Parathyroid adenoma (tissue), 2 donors: ENCODE measurements around the gene SKAP1.

Experiments
- H2AFZ ChIP-seq: fragments of 300-600 bp; sonication (generic); one replicate; pipeline ENCODE4 v1.7.0; 2017; ENCODE audit warnings: antibody characterized with exemption, mild to moderate bottlenecking
- H3K27ac ChIP-seq: fragments of 300-600 bp; sonication (generic); one replicate; pipeline ENCODE4 v1.7.0; 2017
- H3K27me3 ChIP-seq: fragments of 300-600 bp; sonication (generic); one replicate; pipeline ENCODE4 v1.7.0; 2017; ENCODE audit warnings: low read length; ENCODE audit not compliant: control insufficient read depth, insufficient read depth
- H3K36me3 ChIP-seq: fragments of 300-600 bp; sonication (generic); one replicate; pipeline ENCODE4 v1.7.0; 2017; ENCODE audit warnings: low read length; ENCODE audit not compliant: control insufficient read depth, insufficient read depth
- H3K4me1 ChIP-seq: fragments of 300-600 bp; sonication (generic); one replicate; pipeline ENCODE4 v1.7.0; 2017; ENCODE audit warnings: control low read depth
- H3K4me2 ChIP-seq: fragments of 300-600 bp; sonication (generic); one replicate; pipeline ENCODE4 v1.7.0; 2017; ENCODE audit warnings: low read length
- H3K4me3 ChIP-seq: fragments of 300-600 bp; sonication (generic); one replicate; pipeline ENCODE4 v1.7.0; 2017; ENCODE audit warnings: low read depth, low read length
- H3K79me2 ChIP-seq: fragments of 300-600 bp; sonication (generic); one replicate; pipeline ENCODE4 v1.7.0; 2017; ENCODE audit warnings: control low read depth
- H3K9ac ChIP-seq: fragments of 300-600 bp; sonication (generic); one replicate; pipeline ENCODE4 v1.7.0; 2017; ENCODE audit warnings: mild to moderate bottlenecking
- H3K9me3 ChIP-seq: fragments of 300-600 bp; sonication (generic); one replicate; pipeline ENCODE4 v1.7.0; 2017; ENCODE audit warnings: low read length; ENCODE audit not compliant: control insufficient read depth
- TF ChIP-seq, protein P1 (sequence below): fragments of 300-600 bp; sonication (generic); IDR thresholded peaks from one replicate; pipeline ENCODE4 v1.7.0; 2017; ENCODE audit warnings: antibody characterized with exemption, mild to moderate bottlenecking
- donor health status: primary hyperparathyroidism.

Gene SKAP1

DNA sequence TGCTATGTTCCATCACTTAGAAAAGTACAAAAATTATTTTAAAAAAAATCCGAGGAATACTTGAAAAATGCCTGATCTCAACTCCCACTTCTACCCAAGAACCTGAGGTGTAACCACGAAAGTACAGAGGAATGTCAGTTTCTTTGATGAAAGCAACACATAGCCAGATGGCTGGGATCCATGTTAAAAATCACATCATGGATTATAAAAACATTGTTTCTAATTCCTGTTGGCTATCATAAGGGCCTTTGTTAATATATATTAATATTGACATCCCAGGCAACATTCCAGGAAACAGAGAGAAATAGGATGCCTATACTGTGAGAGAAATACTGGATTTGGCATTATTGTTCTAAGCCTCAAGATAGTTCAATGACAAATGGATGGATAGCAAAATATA is 115.3 kb downstream of the SKAP1 start:
- Histone ChIP-seq H3K4me1 (no peaks in the 10 kb centered on the region), H3K4me2 (no peak overlapping the region), H3K79me2 (no peaks in the 10 kb centered on the region), H3K9ac (no peak overlapping the region), H3K4me3 (no peak overlapping the region), H3K36me3 (no peaks in the 10 kb centered on the region), H2AFZ (no peak overlapping the region), H3K27ac (no peak overlapping the region), H3K9me3 (no peaks in the 10 kb centered on the region), H3K27me3 (no peaks in the 10 kb centered on the region)
- TF ChIP-seq, protein P1, sequence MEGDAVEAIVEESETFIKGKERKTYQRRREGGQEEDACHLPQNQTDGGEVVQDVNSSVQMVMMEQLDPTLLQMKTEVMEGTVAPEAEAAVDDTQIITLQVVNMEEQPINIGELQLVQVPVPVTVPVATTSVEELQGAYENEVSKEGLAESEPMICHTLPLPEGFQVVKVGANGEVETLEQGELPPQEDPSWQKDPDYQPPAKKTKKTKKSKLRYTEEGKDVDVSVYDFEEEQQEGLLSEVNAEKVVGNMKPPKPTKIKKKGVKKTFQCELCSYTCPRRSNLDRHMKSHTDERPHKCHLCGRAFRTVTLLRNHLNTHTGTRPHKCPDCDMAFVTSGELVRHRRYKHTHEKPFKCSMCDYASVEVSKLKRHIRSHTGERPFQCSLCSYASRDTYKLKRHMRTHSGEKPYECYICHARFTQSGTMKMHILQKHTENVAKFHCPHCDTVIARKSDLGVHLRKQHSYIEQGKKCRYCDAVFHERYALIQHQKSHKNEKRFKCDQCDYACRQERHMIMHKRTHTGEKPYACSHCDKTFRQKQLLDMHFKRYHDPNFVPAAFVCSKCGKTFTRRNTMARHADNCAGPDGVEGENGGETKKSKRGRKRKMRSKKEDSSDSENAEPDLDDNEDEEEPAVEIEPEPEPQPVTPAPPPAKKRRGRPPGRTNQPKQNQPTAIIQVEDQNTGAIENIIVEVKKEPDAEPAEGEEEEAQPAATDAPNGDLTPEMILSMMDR, result no peak

DNA sequence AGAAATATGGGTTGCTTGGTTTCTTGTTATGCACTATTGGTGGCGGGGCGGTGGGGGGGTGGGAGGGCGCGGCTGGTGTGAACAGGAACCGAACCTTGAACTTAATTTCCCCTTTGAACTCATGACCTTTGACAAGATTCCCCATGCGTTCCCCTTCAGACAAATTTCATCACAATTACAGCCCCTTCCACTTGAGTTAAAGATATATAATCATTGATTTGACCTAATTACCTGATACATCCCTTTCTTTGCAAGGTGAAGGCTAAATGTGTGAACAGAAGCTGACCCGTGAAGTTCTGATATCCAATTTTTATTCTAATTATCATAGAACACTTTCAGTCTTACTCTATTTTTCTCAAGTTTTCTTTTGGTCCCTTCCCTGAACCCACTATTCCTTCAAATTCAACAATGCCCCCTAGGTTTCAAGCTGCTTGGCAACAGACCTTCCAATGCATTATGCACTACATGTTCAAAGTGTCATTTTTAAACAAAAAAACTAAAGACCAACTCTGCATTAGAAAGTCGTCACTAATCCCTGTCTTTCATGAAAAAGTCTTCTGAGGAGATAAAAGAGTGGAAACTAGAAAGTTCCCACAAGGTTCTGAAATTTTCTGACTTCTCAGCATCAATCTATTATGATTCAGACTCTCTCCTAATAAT is 116.8 kb downstream of the SKAP1 start:
- H3K27me3 ChIP-seq, result no peaks in the 10 kb centered on the region
- H2AFZ ChIP-seq, result no peak overlapping the region
- no peaks in the 10 kb centered on the region for H3K4me1 ChIP-seq
- H3K4me3 ChIP-seq, result no peak overlapping the region
- H3K9ac ChIP-seq, result no peak overlapping the region
- no peak overlapping the region for H3K4me2 ChIP-seq
- no peaks in the 10 kb centered on the region for H3K79me2 ChIP-seq
- H3K36me3 ChIP-seq, result no peaks in the 10 kb centered on the region
- no peaks in the 10 kb centered on the region for H3K9me3 ChIP-seq
- TF ChIP-seq, protein P1, result no peak
- H3K27ac ChIP-seq, result no peak overlapping the region

DNA sequence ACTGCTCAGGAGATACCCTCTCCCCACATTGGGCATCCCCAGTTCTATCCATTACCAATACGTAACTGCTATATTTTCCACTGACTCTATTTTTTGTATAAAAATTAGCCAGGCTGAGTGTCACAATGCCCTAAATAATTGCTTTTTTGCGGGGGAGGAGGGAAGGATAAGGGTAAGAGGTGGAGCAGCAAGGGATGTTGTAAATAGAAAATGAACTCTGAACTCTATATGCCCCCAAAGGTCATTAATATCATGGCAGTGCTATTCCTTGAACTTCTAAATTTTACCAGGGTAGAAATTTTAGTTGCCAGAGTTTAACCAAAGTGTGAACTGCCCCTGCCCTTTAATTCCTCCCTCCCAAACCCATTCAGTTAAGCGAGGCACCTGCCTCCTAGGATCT is 118.7 kb downstream of the SKAP1 start:
- Histone ChIP-seq H2AFZ (no peak overlapping the region), H3K4me3 (no peak overlapping the region), H3K4me1 (no peaks in the 10 kb centered on the region), H3K36me3 (no peaks in the 10 kb centered on the region), H3K9ac (no peak overlapping the region), H3K79me2 (no peaks in the 10 kb centered on the region), H3K4me2 (no peak overlapping the region), H3K27me3 (no peaks in the 10 kb centered on the region), H3K27ac (no peak overlapping the region), H3K9me3 (no peaks in the 10 kb centered on the region)
- TF ChIP-seq, protein P1, result no peak

DNA sequence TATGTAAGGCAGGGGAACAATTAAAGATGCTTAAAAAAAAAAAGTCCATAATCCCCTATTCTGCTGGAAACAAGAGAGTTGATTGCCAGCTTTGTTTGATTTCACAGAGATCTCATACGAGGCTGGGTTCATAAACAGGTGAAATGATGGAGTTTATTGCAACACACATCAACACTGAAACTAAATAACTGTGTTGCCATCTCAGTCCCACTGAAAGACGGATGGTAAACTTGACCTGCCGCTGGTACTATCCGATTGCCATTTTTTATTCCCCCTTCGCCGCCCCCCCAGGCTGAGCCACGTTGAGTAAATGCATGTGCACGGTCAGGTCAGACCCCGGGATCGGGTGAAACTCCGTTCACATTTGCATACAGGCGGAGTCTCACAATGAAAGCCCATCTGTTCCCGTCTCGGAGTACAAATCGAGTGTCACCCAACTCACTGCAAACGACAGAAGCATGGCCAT is 119.2 kb downstream of the SKAP1 start:
- no peaks in the 10 kb centered on the region for H3K4me1 ChIP-seq
- no peaks in the 10 kb centered on the region for H3K9me3 ChIP-seq
- no peak overlapping the region for H3K4me3 ChIP-seq
- no peaks in the 10 kb centered on the region for H3K79me2 ChIP-seq
- no peak overlapping the region for H3K27ac ChIP-seq
- no peak overlapping the region for H2AFZ ChIP-seq
- no peak overlapping the region for H3K9ac ChIP-seq
- no peaks in the 10 kb centered on the region for H3K36me3 ChIP-seq
- TF ChIP-seq, protein P1, result no peak
- no peaks in the 10 kb centered on the region for H3K27me3 ChIP-seq
- H3K4me2 ChIP-seq, result no peak overlapping the region

DNA sequence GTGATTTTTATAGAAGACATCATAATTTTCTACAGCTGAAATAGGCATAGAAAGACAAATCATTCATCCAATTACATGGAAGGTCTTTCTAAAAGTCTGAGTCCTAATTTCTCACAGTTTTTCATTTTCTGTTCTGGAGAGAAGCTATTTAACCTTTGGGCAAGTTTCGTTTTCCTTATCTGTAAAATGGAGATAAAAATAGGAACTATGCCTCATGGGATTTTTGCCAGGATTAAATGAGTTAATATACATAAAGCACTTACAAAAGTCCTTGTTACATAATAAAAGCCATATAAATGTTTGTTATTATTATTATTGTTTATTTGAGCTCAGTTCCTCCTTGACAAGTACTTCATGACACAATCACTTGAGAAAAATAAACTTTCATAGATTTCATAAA is 121.4 kb downstream of the SKAP1 start:
- Histone ChIP-seq H3K27me3 (no peaks in the 10 kb centered on the region), H3K79me2 (no peaks in the 10 kb centered on the region), H3K9me3 (no peaks in the 10 kb centered on the region), H3K9ac (no peak overlapping the region), H3K4me2 (no peak overlapping the region), H3K4me1 (no peaks in the 10 kb centered on the region), H3K27ac (no peak overlapping the region), H3K4me3 (no peak overlapping the region), H3K36me3 (no peaks in the 10 kb centered on the region), H2AFZ (no peak overlapping the region)
- TF ChIP-seq, protein P1, result no peak
